HG03095 (cell line): ENCODE results near the gene NTM.
"Not testable (repeated sequence)": the region's sequence is repeated elsewhere in the genome, so short reads cannot be mapped to it uniquely, and the experiment has no call there.

Experiments used
- ATAC-seq: cut with Tn5 transposase; IDR thresholded peaks from one replicate; pipeline ENCODE4 v1.9.1; 2021; ENCODE audit warnings: moderate library complexity; ENCODE audit not compliant: unreplicated experiment

Gene NTM

DNA sequence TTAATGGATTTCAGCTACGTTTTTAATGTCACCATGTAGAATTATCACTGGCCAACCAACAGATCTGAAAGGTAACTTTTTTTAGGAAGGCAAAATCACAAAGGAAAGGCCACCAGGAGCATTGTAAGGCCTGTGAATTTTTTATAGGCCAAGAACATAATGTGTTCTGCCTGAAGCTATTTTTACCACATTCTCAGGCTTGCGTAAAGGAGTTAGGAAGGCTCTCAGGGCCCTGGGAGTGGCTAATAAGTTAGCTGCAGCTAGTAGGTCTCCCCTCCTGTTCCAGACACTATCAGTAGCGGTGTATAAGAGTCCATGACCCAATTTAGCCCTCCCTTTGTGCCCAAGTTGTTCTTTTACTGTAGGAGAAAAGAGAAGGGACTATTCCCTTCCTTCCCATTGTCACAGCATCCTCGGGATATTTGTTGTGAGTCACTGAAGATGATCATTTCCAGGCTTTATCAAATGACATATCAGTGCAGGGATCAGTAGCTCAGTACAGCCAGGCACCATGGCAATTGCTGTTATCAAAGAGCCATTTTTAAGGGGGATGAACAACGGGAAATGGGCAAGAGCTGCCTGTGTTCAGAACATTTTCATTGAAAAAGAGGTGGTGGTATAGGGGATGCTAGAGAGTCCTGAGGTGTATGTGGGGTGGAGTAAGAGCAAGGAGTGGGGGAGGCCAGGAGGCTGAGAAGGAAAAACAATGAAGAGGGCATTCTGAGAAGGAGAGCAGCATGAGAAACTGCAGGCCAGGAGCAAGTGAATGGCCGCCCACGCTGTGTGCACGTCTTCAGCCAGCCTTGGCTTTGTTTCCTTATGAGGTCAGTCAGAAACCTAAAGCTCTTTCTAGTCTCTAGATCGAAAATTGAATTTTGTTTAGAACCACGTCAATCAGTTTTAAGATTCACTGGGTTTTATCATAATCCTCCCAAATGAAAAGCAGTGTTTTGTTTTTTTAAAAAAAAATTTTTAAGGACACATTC lies 940.3 kb downstream of the NTM start:
- ATAC-seq: no peak

DNA sequence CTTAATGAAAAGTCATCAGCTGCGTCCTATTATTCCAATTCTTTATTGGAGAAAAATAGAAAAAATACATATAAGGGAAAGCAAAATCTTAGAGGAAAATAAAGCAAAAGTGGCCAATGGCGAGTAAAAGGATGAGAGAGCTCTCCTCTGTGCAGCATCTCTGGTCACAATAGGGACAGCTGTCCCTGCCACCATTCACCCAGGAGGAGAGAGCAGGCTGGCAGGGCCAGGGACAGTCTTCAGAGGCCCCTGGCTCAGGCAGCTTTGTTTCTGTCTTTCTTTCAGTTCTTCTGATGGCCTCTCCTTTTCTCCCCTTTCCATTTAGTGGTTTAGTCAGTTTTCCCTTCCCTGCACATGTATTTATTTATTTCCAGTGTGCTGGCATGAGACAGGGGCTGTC lies 941.3 kb downstream of the NTM start:
- ATAC-seq: no peak

DNA sequence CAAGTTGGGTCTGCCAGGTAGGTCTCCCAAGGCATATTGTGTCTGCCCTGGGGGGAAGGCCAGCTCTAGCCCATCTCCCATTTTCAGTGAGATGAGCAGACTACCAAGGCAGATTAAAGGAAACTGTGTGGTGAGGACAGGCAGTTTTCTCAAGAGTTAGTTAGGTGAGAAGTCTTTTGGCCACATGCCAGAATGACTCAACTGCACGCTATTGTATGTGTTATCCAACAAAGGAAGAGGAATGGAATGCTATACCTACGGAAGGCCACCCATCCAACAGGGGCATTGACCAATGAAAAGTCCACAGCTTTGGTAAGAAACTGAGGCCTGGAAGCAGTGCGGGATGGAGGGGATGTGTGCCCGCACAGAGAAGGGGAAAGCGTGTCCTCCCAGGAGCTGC lies 941.7 kb downstream of the NTM start:
- no peak for ATAC-seq

DNA sequence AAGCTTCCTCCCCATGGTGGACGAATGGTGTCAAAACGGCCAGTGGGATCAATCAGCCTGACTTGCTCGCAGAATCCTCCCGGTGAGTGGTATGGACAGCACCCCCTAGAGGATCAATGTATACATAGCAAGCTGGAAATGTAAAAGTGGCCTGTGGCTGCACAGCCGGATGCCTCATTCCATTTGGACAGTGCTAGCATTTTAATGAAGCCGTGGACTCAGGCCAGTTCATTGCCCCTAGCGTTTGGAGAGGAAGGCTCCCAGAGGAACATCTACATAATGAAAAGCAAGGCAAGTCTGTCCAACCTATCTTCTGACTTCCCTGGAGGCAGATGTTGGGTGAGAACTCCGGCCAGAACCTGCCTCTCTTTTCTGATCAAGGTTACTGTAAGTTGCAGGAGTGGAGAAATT lies 942.3 kb downstream of the NTM start:
- ATAC-seq: peak; percentile 75

DNA sequence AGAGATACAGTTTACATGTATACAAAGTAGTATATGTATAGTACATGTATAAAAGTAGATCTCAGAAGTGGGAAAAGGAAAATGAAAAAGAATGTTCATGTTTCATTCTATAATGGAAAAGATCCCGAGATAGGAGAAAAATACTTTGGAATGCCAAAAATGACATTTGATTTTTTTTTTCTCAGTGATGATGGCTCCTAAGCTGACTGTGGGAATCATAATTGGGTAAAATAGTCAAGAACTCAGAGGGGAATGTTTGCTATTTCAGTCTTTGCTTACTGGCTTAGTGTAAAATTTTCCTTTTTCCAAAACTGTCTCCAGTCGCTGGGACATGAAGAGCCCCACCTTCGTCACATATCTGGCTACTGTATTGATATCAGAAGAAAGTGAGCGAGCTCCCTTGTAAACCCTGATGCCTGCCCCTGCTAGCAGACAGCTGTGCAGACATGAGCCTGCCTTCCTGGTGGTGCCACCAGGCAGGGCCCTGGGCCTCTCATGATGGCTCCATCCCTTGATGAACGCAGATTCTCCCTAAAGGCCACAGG lies 944.6 kb downstream of the NTM start:
- no peak for ATAC-seq

DNA sequence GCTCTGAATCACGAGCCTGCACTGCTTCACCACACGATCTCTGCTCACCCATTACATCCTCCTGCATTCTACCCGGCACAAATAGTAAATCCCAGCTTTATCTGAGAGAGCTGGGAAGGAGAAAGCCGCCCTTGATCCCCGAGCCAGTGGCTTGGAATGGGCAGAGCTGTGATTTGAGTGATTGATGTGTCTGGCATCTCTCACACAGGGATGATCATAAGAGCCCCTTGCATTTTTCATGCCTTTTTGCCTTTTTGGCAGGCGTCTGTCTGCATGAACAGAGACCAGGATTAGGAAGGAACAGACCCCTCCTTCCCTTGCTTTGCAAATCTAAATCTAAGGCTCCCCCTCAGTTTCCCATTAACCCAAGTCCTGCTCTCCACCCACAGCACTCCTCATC lies 945.3 kb downstream of the NTM start:
- no peak for ATAC-seq

DNA sequence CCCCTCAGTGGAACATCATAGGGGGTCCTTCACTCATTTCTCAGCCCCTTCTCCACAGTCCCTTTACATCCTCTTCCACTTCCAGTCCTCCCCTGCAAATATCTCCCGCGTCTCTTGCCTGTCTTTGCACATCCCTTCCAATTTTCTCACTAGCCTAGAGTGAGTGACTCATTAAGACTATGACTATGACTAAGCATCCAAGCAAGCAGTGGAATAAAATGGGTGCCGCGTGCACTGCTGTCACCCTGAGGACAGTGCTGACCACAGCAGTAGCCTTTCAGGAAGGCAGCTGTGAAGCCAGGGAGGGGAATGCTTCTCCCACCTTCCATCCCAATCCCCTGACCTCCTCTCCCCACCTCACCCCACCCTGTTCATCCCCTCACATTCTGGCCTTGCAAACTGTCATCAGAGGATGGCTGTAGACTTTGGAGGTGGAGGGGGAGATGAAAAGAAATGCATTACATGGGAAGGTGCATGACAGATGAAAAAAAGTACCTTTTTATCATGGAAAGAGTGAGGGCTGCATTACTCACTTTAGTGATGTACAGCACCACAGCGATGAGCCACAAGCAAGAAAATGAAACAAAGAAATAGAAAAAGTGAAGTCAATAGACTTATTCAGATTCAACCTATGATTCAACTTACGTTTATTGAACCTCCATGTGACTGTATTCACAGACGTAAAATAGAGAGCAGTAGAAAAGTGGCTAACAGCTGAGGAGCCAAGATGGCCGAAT lies 948.2 kb downstream of the NTM start:
- ATAC-seq: no peak

DNA sequence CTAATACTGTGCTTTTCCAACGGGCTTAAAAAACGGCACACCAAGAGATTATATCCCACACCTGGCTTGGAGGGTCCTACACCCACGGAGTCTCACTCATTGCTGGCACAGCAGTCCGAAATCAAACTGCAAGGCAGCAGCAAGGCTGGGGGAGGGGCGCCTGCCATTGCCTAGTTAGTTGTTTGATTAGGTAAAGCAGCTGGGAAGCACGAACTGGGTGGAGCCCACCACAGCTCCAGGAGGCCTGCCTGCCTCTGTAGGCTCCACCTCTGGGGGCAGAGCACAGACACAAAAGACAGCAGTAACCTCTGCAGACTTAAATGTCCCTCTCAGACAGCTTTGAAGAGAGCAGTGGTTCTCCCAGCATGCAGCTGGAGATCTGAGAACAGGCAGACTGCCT lies 949.0 kb downstream of the NTM start:
- ATAC-seq: not testable (repeated sequence)

DNA sequence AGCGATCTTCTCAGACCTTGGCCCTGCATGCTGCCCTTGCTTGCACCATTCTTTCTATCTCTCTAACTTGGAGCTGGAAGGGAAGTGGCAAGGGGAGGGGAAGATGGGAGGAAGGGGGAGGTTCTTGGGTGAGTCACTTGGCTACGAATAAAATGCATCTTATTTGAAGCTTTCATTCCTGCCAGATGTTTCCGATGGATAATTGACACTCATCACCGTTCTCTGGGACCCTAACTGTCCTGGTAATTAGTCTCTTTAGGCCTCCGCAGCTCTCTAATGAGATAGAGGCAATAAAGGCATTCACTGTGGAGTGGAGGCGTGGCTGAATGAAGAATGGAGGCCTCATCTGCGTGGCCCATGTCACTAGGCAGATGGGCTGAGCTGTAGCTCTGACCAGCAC lies 960.1 kb downstream of the NTM start:
- ATAC-seq: no peak

DNA sequence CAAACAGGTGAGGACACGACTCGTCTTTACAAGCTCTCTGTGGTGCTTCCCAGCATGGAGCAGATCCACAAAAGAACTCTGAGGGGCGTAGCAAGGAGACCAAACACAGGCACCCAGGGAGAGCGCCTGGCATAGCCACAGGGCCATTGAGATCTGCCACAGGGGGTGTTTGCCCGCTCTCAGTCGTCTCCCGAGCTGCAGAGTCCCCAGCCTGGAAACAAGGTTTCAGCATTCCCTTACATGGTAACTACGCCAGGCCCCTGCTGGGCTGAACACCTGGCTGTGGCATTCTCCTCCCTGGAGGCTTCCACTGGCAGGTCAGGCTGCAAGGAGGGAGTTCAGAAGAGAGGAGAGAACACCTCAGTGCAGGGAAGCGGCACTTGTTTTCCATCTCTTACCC lies 962.1 kb downstream of the NTM start:
- ATAC-seq: no peak

DNA sequence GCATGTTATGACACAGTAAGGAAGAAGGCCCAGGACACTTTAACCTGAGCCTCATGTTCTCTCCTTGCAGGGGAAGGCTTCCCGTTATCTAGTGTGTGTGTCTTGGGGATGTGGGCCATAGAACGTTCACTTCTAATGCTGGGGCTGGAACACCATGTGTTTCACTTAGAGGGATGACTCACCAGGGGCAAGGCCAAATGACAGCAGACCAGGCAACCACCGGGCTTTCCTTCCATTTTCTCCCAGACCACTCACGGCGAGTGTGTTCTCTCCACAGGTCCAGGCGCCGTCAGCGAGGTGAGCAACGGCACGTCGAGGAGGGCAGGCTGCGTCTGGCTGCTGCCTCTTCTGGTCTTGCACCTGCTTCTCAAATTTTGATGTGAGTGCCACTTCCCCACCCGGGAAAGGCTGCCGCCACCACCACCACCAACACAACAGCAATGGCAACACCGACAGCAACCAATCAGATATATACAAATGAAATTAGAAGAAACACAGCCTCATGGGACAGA lies 964.4 kb downstream of the NTM start:
- no peak for ATAC-seq

DNA sequence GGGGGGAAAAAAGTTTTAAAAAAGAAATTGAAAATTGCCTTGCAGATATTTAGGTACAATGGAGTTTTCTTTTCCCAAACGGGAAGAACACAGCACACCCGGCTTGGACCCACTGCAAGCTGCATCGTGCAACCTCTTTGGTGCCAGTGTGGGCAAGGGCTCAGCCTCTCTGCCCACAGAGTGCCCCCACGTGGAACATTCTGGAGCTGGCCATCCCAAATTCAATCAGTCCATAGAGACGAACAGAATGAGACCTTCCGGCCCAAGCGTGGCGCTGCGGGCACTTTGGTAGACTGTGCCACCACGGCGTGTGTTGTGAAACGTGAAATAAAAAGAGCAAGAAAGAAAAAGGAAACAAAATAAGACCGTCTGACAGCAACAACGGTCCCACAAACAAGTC lies 964.9 kb downstream of the NTM start:
- ATAC-seq: no peak

DNA sequence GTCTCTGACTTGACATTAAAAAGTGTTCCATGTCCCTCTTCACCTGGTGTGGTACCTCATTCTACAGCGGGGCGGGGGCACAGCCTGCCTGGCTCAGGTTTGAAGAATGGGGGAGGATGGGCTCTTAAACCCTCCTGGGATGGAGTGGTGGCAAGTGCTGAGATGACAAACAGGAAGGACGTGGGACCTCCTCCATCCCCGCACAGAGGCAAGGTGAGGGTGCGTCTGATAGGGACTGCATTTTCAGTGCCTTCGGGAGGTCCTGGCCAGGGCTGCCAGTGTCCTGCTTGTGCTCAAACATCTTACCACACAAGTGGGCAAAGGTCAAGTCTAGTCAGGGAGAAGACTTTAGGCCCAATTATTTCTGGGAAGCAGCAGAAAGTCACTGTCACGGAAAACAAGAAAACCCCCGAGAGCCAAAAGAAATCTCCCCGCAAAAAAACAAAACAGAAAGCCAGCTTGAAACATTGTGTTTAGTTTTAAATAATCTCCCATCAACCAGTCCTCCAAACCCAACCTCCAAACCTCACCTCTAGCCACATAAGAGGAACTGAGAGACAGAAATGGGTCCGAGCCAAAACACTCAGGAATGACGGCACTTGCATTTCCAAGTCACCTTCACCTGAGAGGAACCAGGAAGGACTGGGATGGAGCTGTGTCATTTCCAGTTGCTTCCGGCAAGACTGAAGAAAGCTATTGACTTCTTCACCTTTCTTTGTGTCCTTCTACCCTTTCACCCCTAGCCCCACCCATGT lies 966.5 kb downstream of the NTM start:
- no peak for ATAC-seq

DNA sequence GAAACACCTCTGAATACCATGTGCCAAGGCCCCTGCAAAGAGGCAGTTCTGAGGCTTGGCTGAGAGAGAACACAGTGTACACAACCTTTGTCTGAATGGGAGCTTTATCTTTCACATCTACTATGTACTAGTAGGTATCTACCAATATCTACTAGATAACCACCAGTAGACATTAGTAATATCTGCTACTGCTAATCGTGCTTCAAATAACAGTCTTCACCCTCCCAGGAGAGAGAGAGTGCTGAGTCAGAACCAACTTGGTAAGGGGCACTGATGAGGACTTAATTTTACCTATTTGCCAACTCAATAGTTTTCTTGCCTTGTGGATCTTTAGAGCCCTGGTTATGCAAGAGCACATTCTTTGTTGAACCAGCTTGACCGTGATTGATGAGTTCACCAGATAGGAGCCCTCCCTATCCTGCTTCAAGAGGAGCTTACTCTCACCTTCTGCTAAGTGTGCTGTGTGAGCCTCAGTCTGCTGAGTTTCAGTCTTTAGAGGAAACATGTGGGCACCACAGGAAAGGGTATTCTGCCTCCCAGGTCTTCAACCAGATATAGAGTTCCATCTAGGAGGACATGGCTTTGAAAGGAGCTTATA lies 967.5 kb downstream of the NTM start:
- no peak for ATAC-seq

DNA sequence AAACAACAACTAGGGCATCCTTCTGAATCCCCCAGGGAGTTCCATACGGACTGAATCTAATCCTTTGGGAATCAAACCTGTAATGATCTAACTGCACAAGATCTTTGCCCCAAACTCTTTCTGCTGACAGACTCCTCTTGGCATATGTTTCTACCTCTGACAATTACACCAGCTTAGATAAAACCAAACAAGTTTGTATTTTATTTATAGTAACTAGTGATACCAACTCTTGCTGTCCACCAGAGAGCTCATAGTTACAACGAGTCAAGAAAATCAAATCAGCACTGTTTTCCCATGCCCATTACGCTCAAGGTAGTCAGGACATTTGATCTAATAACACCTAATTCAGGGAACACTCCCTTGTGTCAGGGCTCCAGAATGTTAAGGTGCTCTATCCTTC lies 972.0 kb downstream of the NTM start:
- ATAC-seq: no peak

DNA sequence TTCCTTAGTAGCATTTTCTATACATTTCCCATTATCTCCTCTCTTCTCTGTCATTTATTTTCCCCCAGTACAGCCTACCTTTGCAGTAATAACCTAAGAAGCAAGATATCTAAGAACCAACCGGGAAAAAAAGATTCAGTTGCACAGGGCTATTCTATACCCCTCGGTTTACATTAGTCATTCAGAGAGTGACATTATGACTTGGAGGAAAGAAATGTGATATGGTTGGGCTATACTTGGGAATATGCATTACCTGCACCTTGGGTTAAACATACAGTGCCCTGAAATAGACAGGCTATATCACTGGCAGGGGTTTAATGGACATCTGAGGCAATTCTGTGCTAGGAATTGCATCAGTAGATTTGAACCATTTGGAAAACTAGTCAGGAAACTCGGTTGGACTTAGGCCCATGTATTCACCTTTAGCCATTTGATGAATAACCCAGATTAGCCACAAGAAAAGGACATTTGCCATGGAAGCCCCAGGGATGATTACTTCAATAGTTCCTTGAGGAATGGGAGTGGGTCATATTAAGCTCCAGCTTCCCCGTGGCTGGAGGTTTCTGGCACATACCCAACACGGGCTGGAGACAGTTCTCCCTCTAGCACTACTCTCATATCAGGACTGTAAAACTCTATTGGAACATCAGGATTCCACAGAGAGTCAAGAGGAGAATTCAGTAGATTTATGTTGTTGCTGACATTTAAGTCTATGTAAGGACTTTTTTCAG lies 973.2 kb downstream of the NTM start:
- peak; percentile 84 for ATAC-seq

DNA sequence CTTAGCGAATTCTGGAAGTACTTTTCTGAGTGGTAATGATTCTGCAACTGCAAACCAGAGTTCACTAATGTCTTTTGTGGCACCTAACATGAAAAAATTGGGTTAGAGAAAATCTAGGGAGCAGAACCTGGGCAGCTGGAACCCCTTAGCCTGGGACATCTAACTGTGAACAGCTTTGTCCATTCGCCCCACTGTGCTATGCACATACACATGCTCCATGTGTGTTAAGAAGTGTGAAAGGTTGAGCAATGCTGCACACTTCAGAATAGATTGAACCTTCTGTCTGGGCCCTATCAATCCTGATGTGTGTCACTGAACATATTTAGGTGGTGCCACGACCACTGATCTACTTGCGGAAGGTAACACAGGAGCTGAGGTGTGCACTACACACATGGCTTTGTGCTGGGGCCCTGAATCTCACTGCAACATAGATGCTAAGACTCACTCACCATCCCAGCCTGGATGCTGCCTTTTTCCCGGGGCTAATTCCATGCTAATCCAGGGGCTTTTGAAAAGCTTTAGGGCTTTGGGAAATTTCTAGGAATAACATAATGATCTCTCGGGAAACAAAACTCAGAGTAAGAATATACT lies 976.2 kb downstream of the NTM start:
- ATAC-seq: no peak

DNA sequence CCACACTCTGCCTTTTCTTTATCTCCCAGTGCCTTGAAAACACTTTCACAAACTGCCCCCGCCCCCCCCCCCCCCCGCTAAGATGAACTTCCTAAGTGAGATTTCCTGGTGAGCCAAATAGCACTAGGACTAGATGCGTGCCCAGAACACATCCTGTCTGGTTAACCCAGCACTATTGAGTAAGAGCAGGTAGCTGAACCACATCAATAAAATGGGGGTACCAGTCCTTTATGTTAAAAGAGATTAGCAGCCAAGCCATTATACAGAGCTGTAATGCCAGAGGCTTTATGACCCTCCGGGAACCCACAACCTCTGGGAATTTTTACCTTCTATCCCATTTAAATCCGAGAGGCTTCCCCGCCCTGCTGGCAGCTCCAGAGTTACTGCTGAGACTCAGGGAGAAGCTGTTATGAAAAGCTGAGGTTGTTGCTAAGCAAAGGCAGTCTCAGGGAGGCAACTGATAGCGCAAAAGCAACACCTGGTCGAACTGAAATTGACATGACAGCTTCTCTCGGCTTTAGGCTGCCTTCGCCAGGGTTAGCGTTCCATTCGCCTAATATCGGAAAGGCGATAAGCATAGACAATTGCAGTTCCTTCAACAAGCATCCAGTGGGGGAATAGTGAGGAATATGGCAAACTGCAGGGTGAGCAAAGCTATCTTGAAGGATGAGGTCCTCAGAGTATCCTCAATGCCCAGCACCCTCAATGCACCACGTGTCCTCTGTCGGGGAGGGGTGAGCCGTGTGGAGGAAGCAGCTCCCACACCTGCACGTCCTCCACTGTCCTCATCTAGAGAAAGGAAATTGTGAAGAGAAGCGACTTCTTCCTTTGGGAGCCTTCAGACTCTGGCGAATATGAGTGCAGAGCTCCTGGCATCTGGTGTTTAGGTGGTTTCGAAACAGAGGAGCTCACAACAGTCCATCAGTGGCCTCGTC lies 977.0 kb downstream of the NTM start:
- no peak for ATAC-seq
